Stimulated activated CD4-positive, alpha-beta T cell treated with anti-CD3 and anti-CD28 coated beads, TNF-alpha, amount 100 ng/mL, for 24 hours (primary cell): Measurements from ENCODE around the gene AURKAIP1.
A peak's percentile ranks its signal among the peaks of the same experiment; 100 is the strongest.
"Not testable (repeated sequence)": the region's sequence is repeated elsewhere in the genome, so short reads cannot be mapped to it uniquely, and the experiment has no call there.

ENCODE experiments used
- DNase-seq, 3 experiments: peaks; one replicate each; pipeline ENCODE4 v3.0.0-alpha.2; 2020; ENCODE audit warnings: low read depth in 3 of 3

The AURKAIP1 gene

GRCh38 chr1:1387098-1388077 is 12.4 kb upstream of the AURKAIP1 start:
- DNase-seq, result no peak

DNA sequence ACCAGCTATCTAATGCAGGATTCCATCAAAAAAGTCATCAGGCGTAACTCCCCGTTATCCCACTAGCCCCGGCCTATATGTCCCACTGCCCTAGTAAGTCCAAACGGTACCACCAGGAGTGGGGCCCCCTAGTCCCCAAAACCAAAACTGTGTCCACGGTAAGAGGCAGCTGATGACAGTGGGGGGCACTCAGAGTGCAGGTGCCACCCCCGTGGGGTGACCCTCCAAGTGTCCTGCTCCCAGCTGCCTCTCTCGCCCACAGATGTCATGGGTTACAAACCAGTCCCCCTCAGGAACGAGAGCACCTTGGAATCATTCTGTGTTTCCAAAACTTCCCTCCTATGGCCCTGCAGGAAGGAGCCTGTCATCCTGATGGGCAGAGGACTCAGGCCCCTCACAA is 10.9 kb upstream of the AURKAIP1 start:
- no peak for DNase-seq

DNA sequence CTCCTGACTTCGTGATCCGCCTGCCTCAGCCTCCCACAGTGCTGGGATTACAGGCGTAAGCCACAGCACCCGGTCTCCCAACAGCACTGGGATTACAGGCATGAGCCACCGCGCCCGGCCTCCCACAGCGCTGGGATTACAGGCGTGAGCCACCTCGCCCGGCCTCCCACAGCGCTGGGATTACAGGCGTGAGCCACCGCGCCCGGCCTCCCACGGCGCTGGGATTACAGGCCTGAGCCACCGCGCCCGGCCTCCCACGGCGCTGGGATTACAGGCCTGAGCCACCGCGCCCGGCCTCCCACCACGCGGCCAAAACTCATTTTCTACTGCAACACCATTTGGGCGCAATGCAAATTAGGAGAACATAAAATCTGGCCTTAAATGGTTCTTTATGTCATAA is 10.3 kb upstream of the AURKAIP1 start:
- DNase-seq, result not testable (repeated sequence)

GRCh38 chr1:1381294-1381693 is 6.3 kb upstream of the AURKAIP1 start:
- no peak for DNase-seq

DNA sequence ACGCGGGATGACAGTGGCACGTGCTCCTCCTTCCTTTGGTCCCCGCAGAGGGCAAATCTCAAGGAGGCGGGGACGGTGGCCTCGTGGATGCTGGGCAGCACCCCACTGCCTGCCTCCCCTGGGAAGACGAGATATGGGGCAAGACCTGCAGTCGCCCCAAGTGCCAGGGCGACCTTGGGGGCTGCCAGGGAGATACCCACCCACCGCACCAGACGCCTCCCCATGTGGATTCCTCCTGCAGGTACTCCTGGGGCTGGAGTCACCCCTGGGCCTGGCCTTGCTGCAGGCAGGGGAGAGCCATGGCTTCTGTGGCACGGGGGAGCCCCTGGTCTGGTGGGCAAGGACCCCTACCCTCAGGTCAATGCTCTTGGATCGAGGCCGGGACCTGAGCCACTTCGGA is 5.9 kb upstream of the AURKAIP1 start:
- no peak for DNase-seq

- DNase-seq, result no peak
Observed at GRCh38 chr1:1377540-1378205, 2.7 kb upstream of the AURKAIP1 start.

- no peak for DNase-seq
Observed at GRCh38 chr1:1376551-1377226, 1.7 kb upstream of the AURKAIP1 start.

- no peak for DNase-seq
Observed at GRCh38 chr1:1374589-1374928, 448 bp downstream of the AURKAIP1 start.

DNA sequence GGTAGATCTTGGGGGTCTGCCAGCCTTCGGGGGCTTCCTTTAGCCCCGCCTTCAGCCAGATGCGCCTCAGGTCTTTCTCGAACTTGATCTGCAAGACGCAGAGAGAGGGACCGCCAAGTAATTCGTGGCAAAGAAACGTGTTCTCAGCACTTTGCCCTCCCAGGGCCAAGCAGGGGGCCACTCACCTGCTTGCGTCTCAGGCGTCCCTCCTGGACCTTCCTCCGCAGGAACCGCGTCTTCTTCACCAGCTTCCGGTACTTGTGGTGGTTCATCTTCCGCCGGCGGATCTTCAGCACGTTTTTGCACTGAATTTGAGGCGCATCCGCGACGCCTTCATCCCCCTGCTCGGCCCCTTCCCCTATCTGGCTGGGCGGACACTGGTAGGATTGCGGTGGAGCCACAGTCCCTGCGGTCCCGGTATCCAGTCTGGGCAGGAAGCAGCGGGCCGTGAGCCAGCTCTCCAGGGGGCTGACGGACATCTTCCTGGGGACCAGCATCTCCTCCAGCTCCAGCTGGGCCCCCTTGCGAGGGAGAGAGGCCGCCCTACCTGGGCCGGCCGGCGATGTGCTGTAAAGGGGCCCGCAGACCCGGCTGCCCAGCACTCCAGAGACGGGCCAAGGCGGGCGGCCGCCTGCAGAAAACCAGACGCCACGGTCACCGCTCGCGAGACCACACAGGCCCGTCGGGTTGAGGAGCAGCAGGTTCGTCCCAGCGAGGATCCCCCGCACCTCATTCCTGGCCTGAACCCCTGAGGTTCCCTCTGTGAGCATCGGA is 1.0 kb downstream of the AURKAIP1 start:
- no peak for DNase-seq

GRCh38 chr1:1373051-1373814 is 1.8 kb downstream of the AURKAIP1 start:
- DNase-seq, result no peak

DNA sequence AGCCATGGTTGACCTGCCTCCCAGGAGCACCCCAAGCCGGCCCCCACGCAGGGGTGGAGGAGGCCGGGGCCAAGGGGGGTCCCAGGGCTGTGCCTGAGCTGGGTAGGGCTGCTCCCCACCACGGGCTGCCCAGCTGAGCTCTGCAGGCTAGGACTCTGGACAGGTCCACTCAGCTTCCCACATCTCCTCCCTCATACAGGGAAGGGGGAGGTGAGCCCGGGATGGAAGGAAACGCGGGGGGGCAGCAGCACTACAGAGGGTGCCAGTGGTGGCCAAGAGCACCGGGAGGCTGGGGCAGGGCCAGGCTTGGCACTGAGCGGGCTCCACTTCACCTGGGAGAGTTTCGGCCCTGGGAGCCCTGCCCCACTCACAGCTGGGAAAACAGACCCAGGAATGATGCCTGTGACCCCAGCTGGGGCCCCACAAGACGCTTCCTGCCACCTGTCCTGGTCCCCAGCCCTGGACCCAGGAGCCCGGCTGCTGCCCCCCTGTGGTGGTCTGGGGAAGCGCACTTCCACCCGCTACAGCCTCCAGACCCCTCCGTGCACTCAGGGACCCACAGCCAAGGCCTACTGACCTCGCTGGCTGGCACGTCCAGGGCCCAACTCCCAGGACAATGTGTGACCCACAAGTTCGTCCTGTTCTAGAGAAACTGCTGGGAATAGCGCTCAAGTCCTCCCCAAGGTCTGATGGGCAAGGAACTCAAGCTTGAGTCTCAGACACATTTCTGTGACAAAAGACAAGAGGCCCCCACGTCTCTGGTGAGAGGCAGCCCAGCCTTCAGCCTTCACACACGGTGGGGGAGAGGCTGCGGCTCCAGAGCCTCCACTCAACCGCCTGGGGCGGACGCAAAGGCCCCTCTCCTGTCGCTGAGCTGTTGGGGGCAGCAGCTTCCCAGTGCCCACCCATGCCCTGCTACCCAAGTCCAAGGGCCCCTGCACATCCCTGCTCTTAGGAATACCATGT is 3.0 kb downstream of the AURKAIP1 start:
- DNase-seq, result peak; percentile 60 to 78 (median 61)

GRCh38 chr1:1371364-1371745 is 3.7 kb downstream of the AURKAIP1 start:
- peak in 1 of 3 experiments; percentile 24 for DNase-seq

- no peak for DNase-seq
Observed at GRCh38 chr1:1370771-1371300, 4.2 kb downstream of the AURKAIP1 start.

GRCh38 chr1:1370094-1370493 is 4.9 kb downstream of the AURKAIP1 start:
- DNase-seq, result not testable (repeated sequence)

DNA sequence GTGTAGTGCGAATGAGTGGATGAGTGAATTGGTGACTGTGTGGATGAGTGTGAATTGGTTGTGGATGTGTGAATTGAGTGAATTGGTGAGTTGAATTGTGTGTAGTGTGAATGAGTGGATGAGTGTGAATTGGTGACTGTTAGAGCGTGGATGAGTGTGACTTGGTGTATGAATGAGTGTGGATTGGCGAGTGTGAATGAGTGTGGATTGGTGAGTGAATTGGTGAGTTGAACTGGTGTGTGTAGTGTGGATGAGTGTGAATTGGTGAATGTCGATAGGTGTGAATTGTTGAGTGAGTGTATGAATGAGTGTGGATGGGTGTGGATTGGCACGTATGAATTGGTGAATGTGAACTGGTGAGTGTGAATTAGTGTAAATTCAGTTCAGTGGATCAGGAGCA is 7.7 kb downstream of the AURKAIP1 start:
- DNase-seq, result no peak

DNA sequence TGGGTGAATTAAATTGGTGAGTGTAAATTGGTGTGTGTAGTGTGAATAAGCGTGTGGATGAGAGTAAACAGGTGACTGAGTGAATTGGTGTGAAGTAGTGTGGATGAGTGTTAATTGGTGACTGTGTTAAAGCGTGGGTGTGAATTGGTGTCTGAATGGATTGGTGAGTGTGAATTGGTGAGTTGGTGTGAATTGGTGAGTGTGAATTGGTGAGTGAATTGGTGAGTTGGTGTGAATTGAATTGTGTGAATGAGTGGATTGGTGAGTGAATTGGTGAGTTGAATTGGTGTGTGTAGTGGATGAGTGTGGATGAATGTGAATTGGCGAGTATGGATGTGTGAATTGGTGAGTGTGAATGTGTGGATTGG is 8.3 kb downstream of the AURKAIP1 start:
- no peak for DNase-seq

- DNase-seq, result no peak
Observed at GRCh38 chr1:1365875-1366698, 8.9 kb downstream of the AURKAIP1 start.

GRCh38 chr1:1364266-1364665 is 10.7 kb downstream of the AURKAIP1 start:
- no peak for DNase-seq

DNA sequence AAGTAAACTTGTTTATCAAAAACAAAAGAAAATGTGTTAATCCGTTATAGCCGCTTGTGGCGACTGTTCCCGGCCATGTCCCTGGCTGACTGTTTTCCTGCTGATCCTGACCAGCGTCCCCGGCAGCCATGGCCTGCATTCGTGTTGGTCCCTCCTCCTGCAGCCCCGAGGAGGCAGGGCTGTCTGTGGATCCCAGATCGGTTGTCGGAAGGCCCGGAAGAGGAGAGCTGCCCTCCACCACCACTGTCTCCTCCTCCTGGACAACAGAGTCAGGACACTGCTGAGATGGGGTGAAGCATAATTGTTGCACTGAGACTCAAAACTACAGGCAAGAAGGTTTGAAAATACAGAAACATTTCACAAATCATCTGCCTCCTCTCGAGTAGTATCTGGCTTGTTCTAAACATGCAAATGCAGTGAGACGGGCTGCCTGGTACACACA is 13.0 kb downstream of the AURKAIP1 start:
- no peak for DNase-seq
